Fibroblast of skin of scalp (primary cell): ENCODE data around the gene ZMYND11.
"Not testable (repeated sequence)": the region's sequence is repeated elsewhere in the genome, so short reads cannot be mapped to it uniquely, and the experiment has no call there.

Source experiments
- DNase-seq: peaks from one replicate; pipeline ENCODE4 v3.0.0-alpha.2; 2013

The ZMYND11 gene

GRCh38 chr10:251982-252582 lies 116.8 kb downstream of the ZMYND11 start:
- DNase-seq, result no peak

GRCh38 chr10:260819-261429 lies 125.7 kb downstream of the ZMYND11 start:
- no peak for DNase-seq

GRCh38 chr10:264160-265073 lies 129.2 kb downstream of the ZMYND11 start:
- DNase-seq, result not testable (repeated sequence)

- DNase-seq, result not testable (repeated sequence)
These were observed 129.8 kb downstream of the ZMYND11 start for GRCh38 chr10:265074-265440.

GRCh38 chr10:265816-266588 lies 130.7 kb downstream of the ZMYND11 start:
- DNase-seq, result not testable (repeated sequence)

- peak; percentile 21 for DNase-seq
These were observed 131.7 kb downstream of the ZMYND11 start for GRCh38 chr10:266974-267425.

- no peak for DNase-seq
These were observed 132.4 kb downstream of the ZMYND11 start for GRCh38 chr10:267705-268104.

GRCh38 chr10:269440-270074 lies 134.3 kb downstream of the ZMYND11 start:
- DNase-seq, result no peak

- DNase-seq, result no peak
These were observed 135.9 kb downstream of the ZMYND11 start for GRCh38 chr10:271201-271600.

- no peak for DNase-seq
These were observed 136.5 kb downstream of the ZMYND11 start for GRCh38 chr10:271722-272121.

- no peak for DNase-seq
These were observed 137.8 kb downstream of the ZMYND11 start for GRCh38 chr10:273088-273487.

GRCh38 chr10:274866-275265 lies 139.6 kb downstream of the ZMYND11 start:
- DNase-seq, result no peak

- DNase-seq, result no peak
These were observed 140.4 kb downstream of the ZMYND11 start for GRCh38 chr10:275680-276079.

GRCh38 chr10:277963-278362 lies 142.7 kb downstream of the ZMYND11 start:
- no peak for DNase-seq

- no peak for DNase-seq
These were observed 143.5 kb downstream of the ZMYND11 start for GRCh38 chr10:278707-279106.

GRCh38 chr10:279232-279631 lies 144.0 kb downstream of the ZMYND11 start:
- DNase-seq, result no peak

GRCh38 chr10:279655-280054 lies 144.4 kb downstream of the ZMYND11 start:
- DNase-seq, result no peak

GRCh38 chr10:282294-283139 lies 147.3 kb downstream of the ZMYND11 start:
- DNase-seq, result peak; percentile 23

GRCh38 chr10:283140-283479 lies 147.9 kb downstream of the ZMYND11 start:
- no peak for DNase-seq

- no peak for DNase-seq
These were observed 148.7 kb downstream of the ZMYND11 start for GRCh38 chr10:283916-284356.

GRCh38 chr10:285216-285615 lies 150.0 kb downstream of the ZMYND11 start:
- no peak for DNase-seq
